ENCODE measurements around the gene TECTA. TPM values are rescaled to one million over a fixed set of nuclear protein-coding genes. Genes with fewer than 3 reads are reported as not detected.

The TECTA gene
- total RNA-seq, 4 donors from 2014 or later = 0.38 TPM; not detected in 3

- DNase-seq = no peak
- H3K27me3 ChIP-seq = peaks cover 0 to 21% (median 0%) of the 10 kb centered on the region in 4 donors
- TF ChIP-seq CTCF (IDR thresholded peaks at IDR 0.05) (no peak), POLR2A (IDR thresholded peaks at IDR 0.05) (no peak)
- H3K9me3 ChIP-seq = no peaks in the 10 kb centered on the region
- H3K4me1 ChIP-seq = no peaks in the 10 kb centered on the region
- no peaks in the 10 kb centered on the region for H3K36me3 ChIP-seq
- H3K4me3 ChIP-seq = no peak overlapping the region
- 43 to 67% methylated on average over 1 of the region's 1 CpG for WGBS, 2 donors
- intact Hi-C loops (cut with DNase I) = no loop called here
- no peak overlapping the region for H3K27ac ChIP-seq
Measured at GRCh38 chr11:121141066-121141465, 40.0 kb downstream of the TECTA start.

GRCh38 chr11:121143921-121144320 lies 42.9 kb downstream of the TECTA start:
- intact Hi-C loops (cut with DNase I) = no loop called here
- WGBS, 2 donors = 82 to 93% methylated on average over 3 of the region's 5 CpGs
- Histone ChIP-seq H3K27ac (no peak overlapping the region), H3K4me3 (no peak overlapping the region), H3K27me3 (peaks cover 0 to 21% (median 0%) of the 10 kb centered on the region in 4 donors), H3K4me1 (peaks cover 0 to 5% (median 0%) of the 10 kb centered on the region in 3 donors), H3K36me3 (no peaks in the 10 kb centered on the region), H3K9me3 (no peaks in the 10 kb centered on the region)
- no peak for DNase-seq
- TF ChIP-seq CTCF (IDR thresholded peaks at IDR 0.05) = no peak
- no peak for TF ChIP-seq POLR2A (IDR thresholded peaks at IDR 0.05)

GRCh38 chr11:121144723-121145122 lies 43.7 kb downstream of the TECTA start:
- TF ChIP-seq CTCF (IDR thresholded peaks at IDR 0.05) = no peak
- TF ChIP-seq POLR2A (IDR thresholded peaks at IDR 0.05) = no peak
- no peaks in the 10 kb centered on the region for H3K9me3 ChIP-seq
- H3K4me1 ChIP-seq = peaks cover 0 to 5% (median 0%) of the 10 kb centered on the region in 3 donors
- intact Hi-C loops (cut with DNase I) = no loop called here
- H3K27me3 ChIP-seq = peaks cover 0 to 21% (median 0%) of the 10 kb centered on the region in 4 donors
- 83% methylated on average over 5 of the region's 5 CpGs for WGBS, 2 donors
- no peak overlapping the region for H3K27ac ChIP-seq
- H3K4me3 ChIP-seq = no peak overlapping the region
- no peaks in the 10 kb centered on the region for H3K36me3 ChIP-seq
- no peak for DNase-seq

- H3K4me3 ChIP-seq = no peak overlapping the region
- 88 to 90% methylated on average over 10 to 11 of the region's 11 CpGs for WGBS, 2 donors
- intact Hi-C loops (cut with DNase I) = no loop called here
- peaks cover 0 to 5% (median 0%) of the 10 kb centered on the region in 3 donors for H3K4me1 ChIP-seq
- H3K36me3 ChIP-seq = no peaks in the 10 kb centered on the region
- H3K9me3 ChIP-seq = no peaks in the 10 kb centered on the region
- TF ChIP-seq POLR2A (IDR thresholded peaks at IDR 0.05) (no peak), CTCF (IDR thresholded peaks at IDR 0.05) (no peak)
- no peak for DNase-seq
- peaks cover 0 to 21% (median 0%) of the 10 kb centered on the region in 4 donors for H3K27me3 ChIP-seq
- no peak overlapping the region for H3K27ac ChIP-seq
Measured at GRCh38 chr11:121145826-121146225, 44.8 kb downstream of the TECTA start.

- 78 to 82% methylated on average over 2 of the region's 2 CpGs for WGBS, 2 donors
- no peaks in the 10 kb centered on the region for H3K9me3 ChIP-seq
- H3K36me3 ChIP-seq = no peaks in the 10 kb centered on the region
- H3K27me3 ChIP-seq = peaks cover 0 to 6% (median 0%) of the 10 kb centered on the region in 4 donors
- DNase-seq = no peak
- TF ChIP-seq CTCF (IDR thresholded peaks at IDR 0.05) = no peak
- no peak for TF ChIP-seq POLR2A (IDR thresholded peaks at IDR 0.05)
- peaks cover 0 to 5% (median 0%) of the 10 kb centered on the region in 3 donors for H3K4me1 ChIP-seq
- no peak overlapping the region for H3K4me3 ChIP-seq
- intact Hi-C loops (cut with DNase I) = no loop called here
- no peak overlapping the region for H3K27ac ChIP-seq
Measured at GRCh38 chr11:121149116-121149515, 48.1 kb downstream of the TECTA start.
